ENCODE measurements around the gene MAPK8IP1. TPM values are rescaled to one million over a fixed set of nuclear protein-coding genes. Genes with fewer than 3 reads are reported as not detected.

The MAPK8IP1 gene
- total and polyA plus RNA-seq, 7 donors, result 1.2 to 15.5 (median 4.9) TPM

GRCh38 chr11:45848654-45849081, 36.8 kb upstream of the MAPK8IP1 start:
- Histone ChIP-seq H3K9me3 (no peaks in the 10 kb centered on the region), H3K27ac (peak overlapping the region; percentile 98 to 99 (median 99)), H3K27me3 (no peaks in the 10 kb centered on the region), H3K4me3 (peak overlapping the region; percentile 90 to 98 (median 94)), H3K36me3 (no peaks in the 10 kb centered on the region), H3K4me1 (peaks cover 0 to 70% (median 63%) of the 10 kb centered on the region in 4 donors)
- TF ChIP-seq CTCF (IDR thresholded peaks at IDR 0.05) (no peak), POLR2AphosphoS5 (IDR thresholded peaks at IDR 0.05) (no peak), POLR2A (IDR thresholded peaks at IDR 0.05) (no peak), EP300 (IDR thresholded peaks at IDR 0.05) (no peak)
- 20 to 64% methylated on average over 8 of the region's 8 CpGs for WGBS, 2 donors
- intact Hi-C loops (cut with DNase I), result loop anchor here (5.0 kb wide), 1 partner anchor 274 kb away; the partner anchor contains the start of gene PHF21A
- DNase-seq, result no peak

GRCh38 chr11:45850446-45850845, 35.0 kb upstream of the MAPK8IP1 start:
- no peaks in the 10 kb centered on the region for H3K36me3 ChIP-seq
- no peak for DNase-seq
- H3K27me3 ChIP-seq, result no peaks in the 10 kb centered on the region
- peaks cover 0 to 86% (median 79%) of the 10 kb centered on the region in 4 donors for H3K4me1 ChIP-seq
- H3K9me3 ChIP-seq, result no peaks in the 10 kb centered on the region
- H3K27ac ChIP-seq, result peak overlapping the region in 3 of 4 donors; percentile 4 to 99 (median 90)
- intact Hi-C loops (cut with DNase I), result no loop called here
- 85 to 91% methylated on average over 2 of the region's 2 CpGs for WGBS, 2 donors
- H3K4me3 ChIP-seq, result no peak overlapping the region
- TF ChIP-seq POLR2A (IDR thresholded peaks at IDR 0.05), result no peak
- TF ChIP-seq POLR2AphosphoS5 (IDR thresholded peaks at IDR 0.05), result no peak

- 89 to 91% methylated on average over 2 of the region's 2 CpGs for WGBS, 2 donors
- Histone ChIP-seq H3K4me3 (no peak overlapping the region), H3K27ac (peak overlapping the region in 3 of 4 donors; percentile 86 to 99 (median 90)), H3K36me3 (no peaks in the 10 kb centered on the region), H3K27me3 (no peaks in the 10 kb centered on the region), H3K9me3 (no peaks in the 10 kb centered on the region), H3K4me1 (peaks cover 0 to 91% (median 85%) of the 10 kb centered on the region in 4 donors)
- DNase-seq, result no peak
- no peak for TF ChIP-seq POLR2A (IDR thresholded peaks at IDR 0.05)
- intact Hi-C loops (cut with DNase I), result no loop called here
These were observed 34.2 kb upstream of the MAPK8IP1 start for GRCh38 chr11:45851228-45851627.

GRCh38 chr11:45852018-45852711, 33.3 kb upstream of the MAPK8IP1 start:
- no peak for DNase-seq
- intact Hi-C loops (cut with DNase I), result no loop called here
- Histone ChIP-seq H3K36me3 (no peaks in the 10 kb centered on the region), H3K4me1 (peaks cover 0 to 94% (median 91%) of the 10 kb centered on the region in 4 donors), H3K27me3 (no peaks in the 10 kb centered on the region), H3K27ac (peak overlapping the region; percentile 21 to 99 (median 88)), H3K9me3 (no peaks in the 10 kb centered on the region), H3K4me3 (no peak overlapping the region)
- TF ChIP-seq EP300 (IDR thresholded peaks at IDR 0.05), result no peak
- no peak for TF ChIP-seq CTCF (IDR thresholded peaks at IDR 0.05)
- TF ChIP-seq POLR2A (IDR thresholded peaks at IDR 0.05), result no peak
- no peak for TF ChIP-seq POLR2AphosphoS5 (IDR thresholded peaks at IDR 0.05)
- WGBS, 2 donors, result 75 to 85% methylated on average over 4 of the region's 4 CpGs

- TF ChIP-seq POLR2A (IDR thresholded peaks at IDR 0.05) (no peak), POLR2AphosphoS5 (IDR thresholded peaks at IDR 0.05) (no peak), EP300 (IDR thresholded peaks at IDR 0.05) (no peak), CTCF (IDR thresholded peaks at IDR 0.05) (no peak)
- Histone ChIP-seq H3K27ac (peak overlapping the region; percentile 13 to 99 (median 88)), H3K9me3 (no peaks in the 10 kb centered on the region), H3K27me3 (no peaks in the 10 kb centered on the region), H3K4me3 (no peak overlapping the region), H3K4me1 (peaks cover 0 to 99% (median 96%) of the 10 kb centered on the region in 4 donors), H3K36me3 (no peaks in the 10 kb centered on the region)
- 13 to 48% methylated on average over 1 of the region's 1 CpG for WGBS, 2 donors
- DNase-seq, result no peak
- intact Hi-C loops (cut with DNase I), result no loop called here
These were observed 32.7 kb upstream of the MAPK8IP1 start for GRCh38 chr11:45852712-45853101.

Data from sigmoid colon (tissue), 7 donors.